ENCODE measurements around the gene RPL36. TPM values are rescaled to one million over a fixed set of nuclear protein-coding genes. Genes with fewer than 3 reads are reported as not detected.

The RPL36 gene
- polyA plus RNA-seq, 1 donor (not counting 4 experiments of a cell fraction or from before 2014, with no cell fraction given) = 636 TPM

DNA sequence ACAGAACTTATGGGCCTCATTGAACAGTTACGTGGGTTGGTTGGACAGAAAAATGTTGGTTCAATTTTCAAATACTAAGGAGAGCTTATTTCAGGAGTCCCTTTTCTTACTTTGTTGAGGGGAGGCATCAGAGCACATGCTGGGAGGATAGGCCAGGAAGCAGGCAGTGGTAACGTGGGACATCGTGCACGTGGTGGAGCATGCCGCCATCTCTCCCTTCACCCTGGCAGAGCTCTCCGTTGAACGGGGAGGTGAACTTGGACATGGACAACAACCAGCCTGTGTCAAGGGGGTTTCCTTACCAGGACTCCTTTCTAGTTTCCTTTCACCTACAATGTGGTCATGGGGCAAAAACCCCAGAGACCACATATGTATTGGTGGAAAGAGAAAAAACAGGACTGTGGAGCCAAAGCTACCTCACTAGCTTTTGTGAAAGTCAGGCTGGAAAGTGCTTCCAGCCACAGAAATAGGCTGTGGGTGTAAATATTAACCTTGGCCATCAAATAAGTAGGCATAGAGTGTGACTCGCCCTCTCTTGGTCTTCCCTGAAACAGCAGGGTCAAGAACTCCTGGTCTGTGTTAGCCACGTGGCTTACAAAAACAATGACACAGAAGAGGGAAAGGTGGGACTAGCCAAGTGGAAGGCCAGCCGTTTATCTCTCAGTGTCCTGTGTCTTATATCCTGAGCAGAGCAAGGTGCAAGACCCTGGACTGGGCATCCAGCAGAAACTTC is 24.1 kb upstream of the RPL36 start:
- DNase-seq (ENCODE audit: low read depth, low spot score) (no peak), FAIRE-seq (no peak)
- Histone ChIP-seq H3K9ac (ENCODE audit: control insufficient read depth, extremely low read depth, insufficient read depth, low read length) (no peak overlapping the region), H3K4me3 (ENCODE audit: control insufficient read depth in 2 of 3, extremely low read depth in 1 of 3, insufficient read depth in 2 of 3, low read depth in 1 of 3, low read length in 3 of 3) (no peak overlapping the region), H4K20me1 (ENCODE audit: control insufficient read depth, extremely low read depth, insufficient read depth, low read length) (no peaks in the 10 kb centered on the region), H3K27ac (ENCODE audit: control insufficient read depth, insufficient read depth, low read length) (no peak overlapping the region), H3K4me1 (ENCODE audit: control insufficient read depth, extremely low read depth, insufficient read depth, low read length) (no peaks in the 10 kb centered on the region), H3K9me1 (ENCODE audit: control insufficient read depth, extremely low read depth, insufficient read depth, low read length) (no peaks in the 10 kb centered on the region), H3K4me2 (ENCODE audit: control insufficient read depth, extremely low read depth, insufficient read depth, low read depth, low read length) (no peak overlapping the region), H3K36me3 (ENCODE audit: control insufficient read depth in 2 of 2, extremely low read depth in 1 of 2, insufficient read depth in 2 of 2, low read length in 2 of 2) (peaks cover 49 to 53% of the 10 kb centered on the region in 2 experiments), H3K9me3 (ENCODE audit: control insufficient read depth, low read depth, low read length) (no peaks in the 10 kb centered on the region), H2AFZ (ENCODE audit: control insufficient read depth, low read length) (no peak overlapping the region), H3K27me3 (ENCODE audit: control insufficient read depth, extremely low read depth, insufficient read depth, low read length) (no peaks in the 10 kb centered on the region), H3K79me2 (ENCODE audit: control insufficient read depth, insufficient read depth, low read length) (no peaks in the 10 kb centered on the region)
- dilution Hi-C loops (cut with MboI; ENCODE audit: extremely low pct_ligation_motif_present, low sequenced_read_pairs) = no loop called here
- TF ChIP-seq CTCF (optimal IDR thresholded peaks at IDR 0.05 in 1 of 3, IDR thresholded peaks at IDR 0.05 in 1 of 3, conservative IDR thresholded peaks at IDR 0.05 in 1 of 3; ENCODE audit: extremely low read depth in 1 of 3, insufficient read depth in 2 of 3, low read length in 3 of 3) (peak in 1 of 3 experiments; percentile 10), EZH2 (IDR thresholded peaks at IDR 0.05; ENCODE audit: low read length) (no peak)

GRCh38 chr19:5666921-5667610 is 23.0 kb upstream of the RPL36 start:
- Histone ChIP-seq H4K20me1 (ENCODE audit: control insufficient read depth, extremely low read depth, insufficient read depth, low read length) (no peaks in the 10 kb centered on the region), H3K4me3 (ENCODE audit: control insufficient read depth in 2 of 3, extremely low read depth in 1 of 3, insufficient read depth in 2 of 3, low read depth in 1 of 3, low read length in 3 of 3) (no peak overlapping the region), H3K79me2 (ENCODE audit: control insufficient read depth, insufficient read depth, low read length) (no peaks in the 10 kb centered on the region), H3K9ac (ENCODE audit: control insufficient read depth, extremely low read depth, insufficient read depth, low read length) (no peak overlapping the region), H3K27ac (ENCODE audit: control insufficient read depth, insufficient read depth, low read length) (no peak overlapping the region), H2AFZ (ENCODE audit: control insufficient read depth, low read length) (no peak overlapping the region), H3K27me3 (ENCODE audit: control insufficient read depth, extremely low read depth, insufficient read depth, low read length) (no peaks in the 10 kb centered on the region), H3K9me3 (ENCODE audit: control insufficient read depth, low read depth, low read length) (no peaks in the 10 kb centered on the region), H3K36me3 (ENCODE audit: control insufficient read depth in 2 of 2, extremely low read depth in 1 of 2, insufficient read depth in 2 of 2, low read length in 2 of 2) (peaks cover 44 to 49% of the 10 kb centered on the region in 2 experiments), H3K9me1 (ENCODE audit: control insufficient read depth, extremely low read depth, insufficient read depth, low read length) (no peaks in the 10 kb centered on the region), H3K4me1 (ENCODE audit: control insufficient read depth, extremely low read depth, insufficient read depth, low read length) (no peaks in the 10 kb centered on the region), H3K4me2 (ENCODE audit: control insufficient read depth, extremely low read depth, insufficient read depth, low read depth, low read length) (no peak overlapping the region)
- DNase-seq (ENCODE audit: low read depth, low spot score) (no peak), FAIRE-seq (no peak)
- no peak for TF ChIP-seq EZH2 (IDR thresholded peaks at IDR 0.05; ENCODE audit: low read length)
- no peak for TF ChIP-seq CTCF (optimal IDR thresholded peaks at IDR 0.05 in 1 of 3, IDR thresholded peaks at IDR 0.05 in 1 of 3, conservative IDR thresholded peaks at IDR 0.05 in 1 of 3; ENCODE audit: extremely low read depth in 1 of 3, insufficient read depth in 2 of 3, low read length in 3 of 3)
- dilution Hi-C loops (cut with MboI; ENCODE audit: extremely low pct_ligation_motif_present, low sequenced_read_pairs) = no loop called here
